Activated T-cell treated with anti-CD3 and anti-CD28 coated beads for 24 hours (primary cell): Measurements from ENCODE around the gene SHISA6.

Experiments
- DNase-seq: peaks from one replicate; pipeline ENCODE4 v3.0.0-alpha.2; 2020; ENCODE audit warnings: low read depth

Gene SHISA6

DNA sequence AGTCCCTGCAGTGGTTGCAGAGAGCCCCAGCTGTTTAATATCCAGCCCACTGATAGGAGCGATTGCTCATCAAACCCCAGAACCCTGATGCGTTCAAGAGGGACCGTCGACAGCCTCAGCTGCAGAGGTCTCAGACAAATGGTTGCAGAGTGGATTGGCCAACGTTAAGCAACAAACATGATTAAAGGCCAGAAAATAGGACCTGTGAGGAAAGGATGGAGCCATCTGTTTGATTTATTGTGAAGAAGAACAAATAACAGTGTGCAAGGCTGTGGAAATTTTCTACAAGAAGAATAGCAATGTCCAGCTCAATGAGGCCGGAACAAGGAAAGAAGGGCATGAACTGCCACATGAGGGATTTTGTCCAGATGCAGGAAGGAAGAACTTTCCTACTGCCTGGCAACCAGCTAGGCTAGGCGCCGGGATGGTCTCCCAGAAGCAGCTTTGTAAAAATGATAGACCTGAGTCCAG lies 218.9 kb downstream of the SHISA6 start:
- no peak for DNase-seq

DNA sequence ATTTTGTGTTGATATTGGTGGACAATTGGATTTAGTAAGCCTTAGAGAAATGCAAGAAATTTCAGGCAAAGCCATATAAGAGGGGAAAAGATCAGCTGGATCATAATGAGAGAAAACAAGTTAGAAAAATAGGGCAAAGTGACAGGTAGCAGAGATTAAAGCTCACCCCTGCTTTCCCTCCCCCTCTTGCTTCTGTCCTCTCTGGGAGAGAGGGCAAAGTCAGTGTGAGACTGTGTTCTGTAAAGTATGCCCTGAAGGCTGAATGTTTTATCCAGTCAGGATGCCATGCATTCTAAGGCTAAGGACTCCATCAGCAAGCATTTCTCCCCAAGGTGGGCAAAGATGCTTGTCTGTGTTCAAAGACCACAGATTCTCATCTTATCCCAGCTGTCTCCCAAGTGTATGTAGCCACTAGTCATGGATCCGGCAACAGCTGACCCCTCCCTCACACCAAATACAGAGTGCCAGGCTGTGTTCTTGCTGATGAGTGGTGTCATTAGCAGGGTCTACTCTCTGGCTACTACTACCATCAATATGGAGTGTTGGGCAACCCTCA lies 221.1 kb downstream of the SHISA6 start:
- DNase-seq = no peak

DNA sequence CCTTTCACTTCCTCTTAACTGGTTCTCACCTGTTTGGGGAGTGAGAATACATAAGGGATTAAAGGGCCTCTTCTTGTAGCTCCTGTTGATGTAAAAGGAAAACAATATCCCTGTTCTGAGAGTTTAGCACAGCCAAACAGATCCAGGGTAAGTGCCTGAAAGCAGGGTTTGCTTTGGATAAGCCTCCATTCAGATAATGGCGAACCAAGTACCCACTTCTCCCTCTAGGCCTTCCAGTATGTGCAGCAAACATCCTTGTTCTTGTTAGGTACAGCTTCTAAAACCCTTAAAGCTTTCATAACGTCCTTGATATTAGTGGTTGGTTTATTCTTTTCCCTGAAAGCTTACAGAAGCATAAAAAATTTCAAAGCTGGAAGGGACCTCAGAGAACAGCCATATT lies 226.6 kb downstream of the SHISA6 start:
- DNase-seq = no peak

DNA sequence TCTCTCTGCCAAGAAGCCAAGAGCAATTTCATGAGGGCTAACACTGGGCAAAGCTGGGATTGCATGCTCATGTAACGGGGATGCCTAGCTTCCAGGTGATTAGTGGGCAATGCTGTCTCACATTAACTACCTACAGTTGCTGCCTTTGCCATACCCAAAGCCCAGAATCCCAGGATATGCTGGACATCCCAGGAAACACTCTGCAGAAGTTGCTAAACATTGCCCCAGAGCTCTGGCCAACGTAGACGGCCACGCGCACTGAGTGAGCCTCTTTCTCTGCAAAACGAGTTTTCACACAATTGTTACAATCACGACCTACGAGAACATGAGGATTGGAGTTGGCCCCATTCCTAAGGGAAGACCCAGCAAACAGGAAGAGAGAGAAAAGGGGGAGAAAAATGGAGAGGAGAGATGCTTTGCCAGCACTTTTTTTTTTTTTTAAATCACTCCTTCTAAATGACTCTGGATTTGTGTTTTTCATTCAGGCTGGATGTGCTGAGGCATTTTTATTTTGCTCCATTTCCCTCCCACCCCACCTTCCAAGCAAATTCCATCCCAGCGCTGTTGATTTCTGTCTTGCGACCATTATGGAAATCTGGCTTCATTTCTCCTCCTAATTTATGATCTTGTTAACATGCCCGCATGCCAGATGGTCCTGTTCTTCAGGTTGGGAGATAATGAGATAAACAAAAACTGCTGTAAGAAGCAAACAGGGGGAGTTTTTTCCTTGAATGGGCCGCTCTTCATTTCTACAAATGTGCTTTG lies 244.5 kb downstream of the SHISA6 start:
- no peak for DNase-seq

DNA sequence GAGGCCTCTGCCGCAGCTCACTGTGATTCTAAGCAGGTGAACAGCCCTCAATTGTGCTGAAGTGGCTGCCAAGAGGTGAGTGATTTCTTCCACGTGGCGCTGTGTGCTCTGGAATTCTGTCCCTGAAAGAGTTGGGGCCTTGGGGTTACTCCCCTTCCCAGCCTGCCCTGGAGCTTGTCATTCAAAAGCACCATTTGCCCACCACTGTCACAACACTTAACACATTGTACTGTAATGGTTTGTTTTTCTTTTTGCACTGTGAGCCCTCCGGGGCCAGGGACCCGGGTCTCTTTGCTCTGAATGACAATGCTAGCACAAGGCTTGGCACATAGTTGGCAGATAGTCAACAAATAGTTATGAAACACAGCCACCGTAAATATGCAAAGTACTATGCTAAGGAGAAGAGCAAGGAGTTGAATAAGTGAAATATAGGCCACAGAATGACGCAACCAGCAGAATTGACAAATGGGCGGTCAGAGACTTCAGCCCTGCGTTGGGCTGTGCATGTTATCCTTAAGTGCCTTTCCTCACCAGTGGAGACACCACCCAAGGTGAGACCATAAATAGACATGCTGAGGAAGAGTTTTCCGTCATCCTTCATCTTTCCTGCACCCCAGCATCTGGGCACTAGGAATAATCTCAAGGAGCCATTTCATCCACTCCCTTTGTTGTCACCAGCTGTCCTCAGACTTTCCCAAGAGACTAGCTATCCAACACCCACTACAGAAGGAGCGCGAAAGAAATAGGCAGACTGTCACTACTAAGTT lies 245.3 kb downstream of the SHISA6 start:
- DNase-seq = no peak

DNA sequence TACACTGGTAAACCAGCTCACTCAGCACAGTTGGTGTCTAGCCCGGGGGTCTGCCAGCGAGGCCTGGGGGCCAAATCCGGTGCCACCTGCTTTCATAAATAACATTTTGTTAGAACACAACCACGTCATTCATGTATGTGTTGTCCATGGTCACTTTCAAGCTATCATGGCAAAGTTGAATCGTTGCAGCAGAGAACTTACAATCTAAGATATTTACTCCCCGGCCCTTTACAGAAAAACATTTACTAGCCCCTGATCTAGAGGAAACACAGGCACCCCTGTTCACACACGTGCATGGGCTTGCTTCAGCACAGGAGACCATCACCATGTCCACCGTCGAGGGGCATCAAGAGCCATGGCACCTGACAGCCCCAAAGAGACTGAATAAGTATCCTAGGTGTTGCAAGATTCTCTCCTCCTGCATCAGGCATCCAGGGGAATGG lies 245.9 kb downstream of the SHISA6 start:
- DNase-seq = no peak

DNA sequence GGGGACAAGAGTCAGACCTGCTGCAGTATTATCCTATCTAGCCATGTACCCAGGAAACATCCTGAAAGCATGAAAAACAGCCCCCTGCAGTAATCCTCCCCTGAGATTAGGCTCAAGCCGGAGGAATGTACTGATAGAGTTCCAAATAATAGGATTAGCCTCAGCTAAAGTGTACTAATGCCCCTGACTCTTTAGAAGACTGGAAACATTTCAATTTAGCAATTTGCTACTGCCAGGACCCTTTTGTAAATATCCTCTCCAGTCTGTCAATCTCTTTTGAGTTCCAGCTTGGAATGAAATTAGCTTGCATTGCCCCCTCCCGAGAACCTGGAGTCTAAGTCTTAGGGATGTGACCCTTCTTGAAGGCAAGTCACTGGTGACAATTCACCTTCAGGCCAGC lies 246.5 kb downstream of the SHISA6 start:
- no peak for DNase-seq

DNA sequence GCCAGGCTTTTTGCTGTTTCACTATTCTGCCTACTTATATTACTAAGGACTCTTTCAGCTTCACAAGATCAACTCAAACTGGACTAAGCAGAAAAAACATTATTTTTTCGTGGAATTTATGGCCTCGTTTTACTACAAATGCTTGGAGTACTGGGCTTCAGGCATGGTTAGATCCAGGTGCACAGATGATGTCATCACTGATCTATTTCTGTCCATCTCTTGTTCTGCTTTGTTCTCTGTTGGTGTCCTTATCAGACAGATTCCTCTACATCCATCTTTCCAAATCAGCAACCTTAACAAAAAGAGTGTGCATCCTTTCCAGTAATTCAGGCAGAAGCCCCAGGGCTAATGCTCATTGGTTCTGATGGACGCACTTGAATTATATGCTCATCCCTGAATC lies 247.4 kb downstream of the SHISA6 start:
- no peak for DNase-seq

DNA sequence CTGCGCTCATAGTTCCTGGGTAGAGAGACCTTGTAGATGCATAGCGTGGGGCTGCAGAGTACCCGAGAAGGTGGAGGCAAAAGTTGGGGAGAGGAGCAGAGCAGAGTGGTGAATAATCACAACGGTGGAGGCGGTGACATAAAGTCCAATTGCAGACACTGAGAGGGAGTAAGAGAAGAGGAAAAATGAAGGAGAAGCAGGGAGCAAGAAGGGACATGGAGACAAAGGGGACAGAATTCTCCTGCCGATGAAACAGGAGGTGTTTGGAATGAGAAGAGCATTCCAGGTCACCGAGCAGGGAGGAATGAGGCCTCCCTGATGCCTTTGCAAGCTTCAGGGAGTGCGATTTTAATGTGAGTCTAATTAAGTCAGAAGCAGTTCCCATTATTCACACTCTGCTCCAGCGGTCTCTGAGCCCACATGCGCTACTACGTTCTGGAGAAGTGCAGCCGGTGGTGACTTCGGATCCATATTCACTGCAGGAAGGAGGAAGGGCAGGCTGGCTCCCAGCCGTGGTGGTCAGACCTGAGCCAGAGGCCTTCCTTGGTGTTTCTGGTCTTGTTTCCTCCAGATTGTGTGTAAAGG lies 249.2 kb downstream of the SHISA6 start:
- DNase-seq = no peak

DNA sequence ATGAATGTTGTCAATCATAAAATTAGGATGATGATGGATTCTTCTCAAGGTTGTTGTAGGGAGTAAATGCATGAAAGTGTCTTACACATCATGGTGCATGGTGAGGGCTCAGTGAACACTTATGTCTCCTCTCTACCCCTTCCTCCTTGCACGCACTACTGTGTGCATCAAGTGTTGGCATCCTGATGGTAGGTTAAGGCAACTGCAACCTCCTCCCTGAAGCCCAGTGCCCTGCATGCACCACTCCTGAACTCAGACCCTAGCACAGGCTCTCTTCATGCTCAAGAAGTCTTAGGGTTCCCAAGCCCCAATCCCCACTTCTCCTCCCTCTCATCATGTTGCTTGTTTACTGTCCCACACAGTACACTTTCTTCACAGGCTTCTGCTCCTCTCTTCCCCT lies 251.5 kb downstream of the SHISA6 start:
- no peak for DNase-seq

DNA sequence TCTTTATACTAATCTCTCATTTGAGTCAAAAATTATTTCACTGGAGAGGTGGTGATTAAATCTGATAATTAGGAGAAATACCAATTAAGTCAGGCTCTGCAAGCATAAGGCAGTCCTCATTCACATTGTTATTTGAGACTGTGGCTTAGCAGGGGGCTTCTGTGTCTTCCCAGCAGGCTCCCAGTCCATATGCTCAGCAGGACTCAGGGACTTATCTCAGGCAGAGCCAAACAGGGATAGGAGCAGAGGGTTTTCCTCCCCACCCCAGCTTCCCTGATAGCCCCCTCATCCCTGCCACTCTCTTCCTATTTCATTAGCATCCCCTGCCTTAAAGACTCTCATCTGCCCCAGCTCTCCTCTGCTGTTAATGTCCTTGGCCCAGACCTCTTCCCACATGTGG lies 252.9 kb downstream of the SHISA6 start:
- no peak for DNase-seq

DNA sequence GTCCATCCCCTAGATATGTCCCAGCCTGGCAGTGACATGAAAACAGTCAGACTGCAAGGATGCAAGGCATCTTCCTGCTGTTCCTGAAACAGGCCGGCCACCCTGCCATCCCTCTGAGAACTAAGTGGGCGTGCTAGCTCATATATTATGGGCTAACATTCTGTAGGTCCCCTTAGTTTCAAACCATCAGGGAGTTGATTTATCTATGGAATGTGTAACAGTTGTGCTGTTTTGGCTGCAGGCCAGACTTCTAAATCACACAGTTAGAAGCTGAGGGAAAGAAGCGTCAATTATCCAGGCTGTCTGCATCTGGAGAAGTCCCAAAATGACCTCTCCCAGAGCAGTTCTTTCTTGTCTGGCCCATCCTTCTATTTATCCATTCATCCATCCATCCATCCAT lies 254.6 kb downstream of the SHISA6 start:
- no peak for DNase-seq

DNA sequence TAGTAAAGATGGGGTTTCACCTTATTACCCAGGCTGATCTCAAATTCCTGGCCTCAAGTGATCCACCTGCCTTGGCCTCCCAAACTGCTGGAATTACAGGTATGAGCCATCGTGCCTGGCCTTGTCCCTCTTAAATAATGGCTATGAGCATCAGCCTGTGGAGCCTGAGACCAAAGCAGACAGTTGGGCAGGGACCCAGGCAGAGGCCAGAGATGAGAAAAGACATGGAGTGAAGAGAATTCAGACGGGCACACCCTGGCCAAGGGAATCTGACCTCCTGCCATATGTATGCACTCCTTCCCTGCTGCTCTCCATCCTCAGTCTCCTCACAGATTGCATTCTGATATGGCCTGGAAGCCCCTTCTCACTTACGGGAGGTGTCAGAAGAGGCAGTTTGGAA lies 258.9 kb downstream of the SHISA6 start:
- DNase-seq = no peak

DNA sequence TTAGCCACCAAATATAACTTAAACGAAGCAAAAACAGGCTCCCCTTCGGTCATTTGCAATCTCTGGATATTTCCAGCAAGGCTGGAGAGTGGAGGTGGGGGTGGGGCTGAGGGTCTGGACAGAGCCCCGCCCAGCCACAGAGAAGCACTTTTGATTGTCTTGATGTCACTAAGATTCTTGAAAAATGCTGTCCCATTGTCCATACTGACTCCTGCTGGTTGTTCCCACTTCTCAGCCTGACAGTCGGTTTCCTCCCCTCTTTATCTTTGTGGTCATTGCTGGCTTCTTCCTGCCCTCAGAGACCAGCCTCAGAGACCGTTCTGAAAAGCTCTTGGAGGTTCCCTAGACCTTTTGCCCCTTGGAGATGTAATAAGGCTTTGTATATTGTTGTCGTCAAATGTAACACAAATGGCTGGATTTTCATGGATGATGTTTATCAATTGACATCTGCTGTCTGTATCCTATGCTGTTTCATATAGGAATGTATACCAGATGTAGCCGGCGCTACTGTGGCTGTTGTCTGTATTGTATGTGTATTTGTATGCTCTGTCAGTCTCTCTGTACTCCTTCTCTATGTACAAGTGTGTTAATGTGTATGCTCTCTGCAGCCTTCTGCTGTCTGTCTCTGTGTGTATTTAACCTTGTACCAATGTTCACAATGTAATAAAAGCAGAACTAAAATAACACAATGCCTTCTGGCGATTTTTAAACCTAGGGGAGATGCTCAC lies 262.5 kb downstream of the SHISA6 start:
- DNase-seq = no peak

DNA sequence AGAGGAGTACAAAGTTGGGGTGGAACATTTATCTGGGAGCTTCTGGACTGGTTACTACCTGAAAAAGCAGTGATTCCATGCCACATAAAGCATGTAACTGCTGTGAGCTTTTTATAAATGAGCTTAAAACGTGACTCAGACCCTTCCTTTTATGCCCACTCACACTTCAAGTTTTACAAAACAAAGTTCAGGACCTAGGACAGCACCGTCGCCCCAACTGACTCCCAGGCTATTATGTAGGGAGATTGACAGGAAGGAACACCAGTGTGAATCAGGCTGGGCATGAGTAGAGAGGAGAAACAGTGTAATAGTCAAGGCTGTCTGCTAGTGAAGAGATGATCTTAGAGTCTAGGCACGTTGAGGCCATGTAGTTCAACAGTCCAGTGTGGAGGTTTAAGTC lies 265.6 kb downstream of the SHISA6 start:
- DNase-seq = no peak

DNA sequence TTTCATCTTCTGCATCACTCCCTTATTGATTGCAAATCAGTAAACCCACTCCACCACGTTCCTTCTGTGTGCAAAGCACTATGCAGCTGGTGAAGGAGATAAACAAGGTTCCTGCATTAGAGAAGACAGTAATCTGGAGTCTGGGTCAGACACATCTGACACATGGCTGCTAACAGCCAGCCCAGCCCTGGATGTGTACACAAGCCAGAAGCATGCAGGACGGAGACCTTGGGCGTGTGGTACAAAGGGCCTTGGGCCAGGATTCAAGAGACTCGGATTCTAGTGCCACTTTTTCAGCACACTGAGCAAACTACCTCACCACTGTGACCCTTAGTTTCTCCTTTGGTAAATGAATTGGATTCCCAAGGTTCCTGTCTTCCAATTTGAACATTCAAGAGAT lies 270.7 kb downstream of the SHISA6 start:
- no peak for DNase-seq

DNA sequence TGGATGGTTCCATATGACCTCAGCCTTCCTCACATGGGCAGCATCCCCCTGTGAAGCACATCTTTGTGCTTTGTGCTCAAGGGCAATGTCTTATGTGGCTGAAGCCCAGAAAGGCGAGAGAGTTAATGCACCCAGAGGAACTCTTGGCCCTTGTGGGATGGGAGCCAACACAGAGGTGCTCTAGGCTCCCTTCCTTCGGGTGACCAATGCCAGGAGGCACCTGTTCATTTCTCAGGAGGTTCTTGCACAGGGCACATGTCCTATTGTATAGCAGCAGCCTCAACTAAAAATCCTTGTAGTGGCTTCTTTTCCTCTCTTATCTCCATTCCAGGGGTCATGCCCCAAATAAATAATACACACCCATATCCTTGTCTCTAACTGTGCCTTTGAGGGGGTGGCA lies 273.6 kb downstream of the SHISA6 start:
- no peak for DNase-seq

DNA sequence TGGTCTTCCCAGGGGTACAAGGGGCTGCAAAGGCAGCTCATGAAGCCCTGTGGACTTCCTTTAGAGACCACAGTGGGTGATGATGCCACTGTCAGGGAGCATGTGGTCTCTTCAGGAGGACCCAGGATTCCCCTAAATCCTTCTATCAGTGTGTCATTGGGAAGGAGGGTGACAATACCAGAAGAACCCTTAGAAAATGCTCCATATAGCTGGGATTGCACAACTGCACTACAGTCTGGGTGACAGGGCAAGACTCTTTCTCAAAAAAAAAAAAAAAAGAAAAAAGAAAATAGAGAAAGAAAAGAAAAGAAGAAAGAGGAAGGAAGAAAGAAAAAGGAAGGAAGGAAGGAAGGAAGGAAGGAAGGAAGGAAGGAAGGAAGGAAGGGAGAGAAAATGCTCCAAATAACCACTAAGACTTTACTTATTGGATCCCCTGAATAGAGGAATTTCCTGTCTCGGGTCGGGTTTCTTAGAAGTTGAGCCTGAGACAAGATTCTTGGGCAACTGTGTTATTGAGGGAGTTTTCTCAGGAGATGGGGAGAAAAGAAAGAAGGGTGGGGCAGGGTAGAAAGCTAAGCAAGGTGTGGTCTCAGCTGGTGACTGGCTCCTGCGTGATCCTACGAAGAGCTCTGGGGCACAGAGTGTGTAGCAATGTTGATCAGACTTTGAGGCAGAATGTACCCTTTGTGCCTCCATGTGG lies 274.1 kb downstream of the SHISA6 start:
- no peak for DNase-seq

DNA sequence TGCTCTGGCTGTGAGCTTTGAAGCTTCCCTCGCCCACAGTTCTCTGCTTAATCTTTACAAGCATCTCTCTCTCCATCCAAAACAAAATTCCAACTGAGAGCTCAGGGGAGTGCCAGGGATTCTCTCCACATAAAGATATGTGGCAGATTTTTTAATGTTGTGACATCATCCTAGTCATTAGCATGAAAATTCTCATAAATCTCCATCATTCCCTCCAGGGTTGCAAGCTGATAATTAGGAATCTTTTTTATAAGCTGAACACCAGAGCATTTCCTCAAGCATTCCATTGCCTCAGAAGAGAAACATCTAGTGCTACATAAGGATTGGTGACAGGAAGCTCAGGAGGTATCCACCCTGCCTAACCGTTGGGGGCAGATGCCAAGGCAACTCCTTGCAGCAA lies 274.9 kb downstream of the SHISA6 start:
- DNase-seq = no peak

DNA sequence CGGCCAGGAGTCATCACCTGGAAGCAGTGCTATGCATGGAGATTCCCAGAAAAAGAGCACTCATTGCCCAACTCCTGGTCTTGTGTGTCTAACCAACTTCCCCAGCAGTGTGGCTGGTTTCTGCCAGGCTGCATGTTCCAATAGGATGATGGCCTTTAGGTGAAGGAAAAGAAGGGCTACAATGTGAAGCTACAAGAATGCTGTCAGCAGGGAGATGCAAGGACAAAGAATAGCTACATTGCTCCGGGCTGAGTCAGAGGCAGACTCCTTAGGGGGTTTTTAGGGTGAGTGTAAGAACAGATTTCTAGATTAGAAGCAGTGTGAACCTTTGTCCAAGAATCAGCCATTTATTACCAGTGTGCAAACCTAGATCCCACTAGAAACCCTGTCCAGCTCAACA lies 294.2 kb downstream of the SHISA6 start:
- DNase-seq = no peak

DNA sequence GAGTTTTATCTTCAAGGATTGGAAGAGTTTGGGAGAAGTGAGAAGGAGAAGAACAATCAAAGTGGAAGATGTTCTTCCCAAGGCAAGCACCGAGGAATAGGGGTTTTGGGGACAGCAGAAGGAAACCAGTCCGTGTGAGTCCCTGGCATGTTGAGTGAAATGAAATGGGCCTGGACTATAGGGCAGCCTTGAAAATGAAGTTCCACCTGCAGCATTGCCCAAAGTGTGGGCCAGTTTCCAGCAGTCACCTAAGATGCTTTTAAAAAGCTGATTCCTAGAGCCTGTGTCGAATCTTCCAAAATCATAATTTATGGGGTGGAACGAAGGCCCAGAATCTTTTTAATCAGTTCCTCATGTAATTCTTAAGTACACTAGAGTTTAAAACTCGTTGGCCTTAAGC lies 297.4 kb downstream of the SHISA6 start:
- DNase-seq = no peak

DNA sequence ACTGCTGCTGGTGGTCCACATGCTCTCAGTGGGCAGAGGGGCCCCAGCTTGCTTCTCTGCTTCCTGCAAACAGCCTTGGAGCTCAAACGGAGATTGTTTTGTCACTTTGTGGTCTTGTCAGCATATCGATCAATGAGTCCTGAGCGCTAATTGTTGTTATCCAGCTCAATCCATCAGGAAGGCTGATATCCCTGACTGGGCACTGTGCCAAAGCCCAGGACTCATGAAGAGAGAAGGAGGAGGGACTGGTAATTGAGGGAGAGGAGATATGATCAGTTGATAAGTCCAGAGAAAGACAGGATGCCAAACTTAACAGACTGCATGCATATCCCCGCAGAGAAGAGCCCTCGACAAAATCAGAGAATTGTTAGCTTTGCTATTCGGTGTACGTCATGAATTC lies 298.6 kb downstream of the SHISA6 start:
- DNase-seq = no peak
